ENCODE measurements around the gene CTSW.
A peak's percentile ranks its signal among the peaks of the same experiment; 100 is the strongest.

The CTSW gene

GRCh38 chr11:65855927-65856363, 23.7 kb upstream of the CTSW start:
- no peak for DNase-seq (ENCODE audit: low read depth)

GRCh38 chr11:65856689-65857499, 22.7 kb upstream of the CTSW start:
- peak; percentile 81 for DNase-seq (ENCODE audit: low read depth)

GRCh38 chr11:65857500-65857852, 22.2 kb upstream of the CTSW start:
- DNase-seq (ENCODE audit: low read depth): peak; percentile 53

GRCh38 chr11:65857853-65858680, 21.6 kb upstream of the CTSW start, which contains the start of gene CFL1:
CFL1 (minus strand) TSS chr11:65858180; CDS start chr11:65858099, 81 bp downstream.
- DNase-seq (ENCODE audit: low read depth): peak; percentile 97

GRCh38 chr11:65858681-65859087, 21.0 kb upstream of the CTSW start:
- no peak for DNase-seq (ENCODE audit: low read depth)

GRCh38 chr11:65859095-65859811, 20.4 kb upstream of the CTSW start:
- DNase-seq (ENCODE audit: low read depth): peak; percentile 91

- no peak for DNase-seq (ENCODE audit: low read depth)
Observed at GRCh38 chr11:65859812-65860277, 19.8 kb upstream of the CTSW start.

- peak; percentile 93 for DNase-seq (ENCODE audit: low read depth)
Observed at GRCh38 chr11:65860278-65861164, 19.1 kb upstream of the CTSW start, which contains the start of gene MUS81. MUS81 (plus strand) TSS chr11:65860433; CDS start chr11:65860754, 321 bp downstream.

- no peak for DNase-seq (ENCODE audit: low read depth)
Observed at GRCh38 chr11:65861165-65861505, 18.5 kb upstream of the CTSW start.

- DNase-seq (ENCODE audit: low read depth): no peak
Observed at GRCh38 chr11:65861533-65862183, 18.0 kb upstream of the CTSW start.

GRCh38 chr11:65862191-65862735, 17.4 kb upstream of the CTSW start:
- no peak for DNase-seq (ENCODE audit: low read depth)

GRCh38 chr11:65862941-65863888, 16.4 kb upstream of the CTSW start:
- DNase-seq (ENCODE audit: low read depth): no peak

GRCh38 chr11:65863889-65864705, 15.5 kb upstream of the CTSW start:
- DNase-seq (ENCODE audit: low read depth): no peak

GRCh38 chr11:65864706-65865471, 14.7 kb upstream of the CTSW start:
- DNase-seq (ENCODE audit: low read depth): no peak

- DNase-seq (ENCODE audit: low read depth): no peak
Observed at GRCh38 chr11:65865550-65866172, 14.0 kb upstream of the CTSW start.

GRCh38 chr11:65866509-65867283, 12.9 kb upstream of the CTSW start:
- no peak for DNase-seq (ENCODE audit: low read depth)

All from activated T-helper 1 cell treated with Interleukin-2 at 50 U/mL for 16 hours (primary cell).